Mucosa of descending colon (tissue), 3 donors: ENCODE results near the gene GOLGA6L7. TPM values are rescaled to one million over a fixed set of nuclear protein-coding genes. Genes with fewer than 3 reads are reported as not detected.

Experiments
- ATAC-seq: fragments of 200-7000 bp; cut with Tn5 transposase; one replicate; pipeline ENCODE4 v1.9.1; 2020; ENCODE audit warnings: mild to moderate bottlenecking, moderate library complexity
- DNase-seq, 3 donors: peaks; one replicate each; pipeline ENCODE4 v3.0.0-alpha.2; 2020
- H3K36me3 ChIP-seq: fragments of 200-600 bp; one replicate; pipeline ENCODE4 v1.8.0; 2021; ENCODE audit warnings: low read depth, mild to moderate bottlenecking
- H3K4me1 ChIP-seq: fragments of 200-600 bp; one replicate; pipeline ENCODE4 v1.8.0; 2021; ENCODE audit warnings: low read depth, mild to moderate bottlenecking
- H3K4me3 ChIP-seq: fragments of 200-600 bp; one replicate; pipeline ENCODE4 v1.8.0; 2021; ENCODE audit warnings: mild to moderate bottlenecking
- H3K9me3 ChIP-seq: fragments of 200-600 bp; one replicate; pipeline ENCODE4 v1.8.0; 2021; ENCODE audit warnings: mild to moderate bottlenecking
- intact Hi-C, 2 donors: fragments of 100-400 bp; cut with DNase I in 1 of 2; cut with micrococcal nuclease in 1 of 2; formaldehyde crosslinking; loops; one replicate each; pipeline versions ENCODE4 v1.11.0 to v1.11.1; 2022; cut with DNase I, micrococcal nuclease
- total RNA-seq, 3 donors: library from RNA; stranded (reverse); fragmentation: NEBNext Ultra II Directional in 2 of 3; extraction: Animal tissue kit (Norgen Biotek cat#: 25700) in 2 of 3; gene quantifications; one replicate each; pipeline versions ENCODE4 v1.2.1 to v1.2.4, GENCODE V29; 2021 to 2023
- TF ChIP-seq, protein P1 (sequence below): fragments of 200-600 bp; IDR thresholded peaks from one replicate; pipeline ENCODE4 v1.8.0; 2022; ENCODE audit warnings: antibody characterized with exemption, mild to moderate bottlenecking
- donor health status: DM: no; HTN: no; CAD: no; lungs with moderate emphysema.
- donor health status: DM: no; HTN: no; CAD: no.
- donor health status: DM: no; HTN: yes; CAD: no.

GOLGA6L7 gene
- total RNA-seq, 3 donors from 2014 or later, result not detected

DNA sequence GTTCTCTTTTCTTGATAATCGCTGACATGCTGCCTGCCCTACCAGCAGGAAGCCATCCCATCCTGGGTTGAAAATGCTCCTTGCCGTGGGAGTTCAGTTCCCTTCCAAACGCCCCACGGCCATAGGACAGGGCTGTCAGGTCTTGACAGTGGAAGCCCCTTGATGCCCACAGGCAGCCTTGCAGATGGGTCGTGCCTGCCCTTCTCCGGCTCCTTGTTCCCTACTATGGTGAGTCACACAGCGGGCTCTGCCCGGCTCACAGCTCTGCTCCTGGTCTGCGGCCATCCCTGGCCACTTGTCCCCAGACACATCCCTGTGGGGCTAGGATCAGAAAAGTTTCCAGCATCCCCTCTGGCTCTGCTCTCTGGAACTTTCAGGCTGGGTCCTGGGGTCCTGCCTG lies 31.1 kb upstream of the GOLGA6L7 start:
- H3K4me3 ChIP-seq, result no peak overlapping the region
- DNase-seq (peak in 1 of 3 donors; percentile 30), ATAC-seq (no peak)
- H3K36me3 ChIP-seq, result no peaks in the 10 kb centered on the region
- H3K4me1 ChIP-seq, result no peaks in the 10 kb centered on the region
- TF ChIP-seq, protein P1, sequence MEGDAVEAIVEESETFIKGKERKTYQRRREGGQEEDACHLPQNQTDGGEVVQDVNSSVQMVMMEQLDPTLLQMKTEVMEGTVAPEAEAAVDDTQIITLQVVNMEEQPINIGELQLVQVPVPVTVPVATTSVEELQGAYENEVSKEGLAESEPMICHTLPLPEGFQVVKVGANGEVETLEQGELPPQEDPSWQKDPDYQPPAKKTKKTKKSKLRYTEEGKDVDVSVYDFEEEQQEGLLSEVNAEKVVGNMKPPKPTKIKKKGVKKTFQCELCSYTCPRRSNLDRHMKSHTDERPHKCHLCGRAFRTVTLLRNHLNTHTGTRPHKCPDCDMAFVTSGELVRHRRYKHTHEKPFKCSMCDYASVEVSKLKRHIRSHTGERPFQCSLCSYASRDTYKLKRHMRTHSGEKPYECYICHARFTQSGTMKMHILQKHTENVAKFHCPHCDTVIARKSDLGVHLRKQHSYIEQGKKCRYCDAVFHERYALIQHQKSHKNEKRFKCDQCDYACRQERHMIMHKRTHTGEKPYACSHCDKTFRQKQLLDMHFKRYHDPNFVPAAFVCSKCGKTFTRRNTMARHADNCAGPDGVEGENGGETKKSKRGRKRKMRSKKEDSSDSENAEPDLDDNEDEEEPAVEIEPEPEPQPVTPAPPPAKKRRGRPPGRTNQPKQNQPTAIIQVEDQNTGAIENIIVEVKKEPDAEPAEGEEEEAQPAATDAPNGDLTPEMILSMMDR, result no peak
- no peaks in the 10 kb centered on the region for H3K9me3 ChIP-seq
- intact Hi-C loops, result no loop called here

DNA sequence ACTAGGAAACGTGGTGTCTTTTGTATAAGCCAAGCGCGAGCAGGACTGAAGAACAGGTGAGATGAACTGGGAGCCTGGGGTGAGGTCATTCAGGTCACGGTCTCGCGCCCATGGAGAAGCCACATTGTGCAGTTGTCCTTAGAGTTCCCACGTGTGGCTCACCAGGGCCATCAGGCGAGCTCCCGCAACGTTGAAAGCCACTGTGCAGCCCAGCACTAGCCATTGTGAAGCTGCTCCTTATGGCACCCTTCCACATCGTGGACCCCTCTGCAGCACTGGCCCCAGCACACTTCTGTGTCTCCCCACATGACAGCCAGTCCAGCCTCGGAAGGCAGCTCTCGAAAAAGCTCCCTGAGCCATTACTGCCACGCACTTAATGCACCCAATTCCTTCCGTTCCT lies 29.8 kb upstream of the GOLGA6L7 start:
- TF ChIP-seq, protein P1, result no peak
- H3K9me3 ChIP-seq, result no peaks in the 10 kb centered on the region
- peak in 1 of 3 donors; percentile 39 for DNase-seq
- no peak for ATAC-seq
- no peak overlapping the region for H3K4me3 ChIP-seq
- intact Hi-C loops, result no loop called here
- H3K4me1 ChIP-seq, result no peaks in the 10 kb centered on the region
- H3K36me3 ChIP-seq, result no peaks in the 10 kb centered on the region

DNA sequence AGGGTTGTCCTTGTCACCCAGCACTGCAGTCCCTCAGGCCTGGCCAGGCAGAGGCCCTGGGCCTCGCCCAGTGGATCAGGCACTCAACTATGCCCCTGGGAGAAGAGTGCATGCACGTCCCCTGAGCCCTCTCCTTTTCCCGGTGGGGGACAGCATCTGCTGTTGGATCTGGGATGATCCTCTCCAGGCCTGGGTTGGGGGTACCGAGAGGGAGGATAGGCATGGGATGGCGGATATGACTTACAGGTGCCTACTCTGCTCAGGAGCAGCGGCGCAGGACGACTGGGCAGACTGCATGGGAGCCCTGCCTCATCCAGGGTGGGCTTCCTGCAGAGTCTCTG lies 28.4 kb upstream of the GOLGA6L7 start:
- intact Hi-C loops, result no loop called here
- Histone ChIP-seq H3K4me1 (no peaks in the 10 kb centered on the region), H3K4me3 (no peak overlapping the region), H3K9me3 (no peaks in the 10 kb centered on the region), H3K36me3 (no peaks in the 10 kb centered on the region)
- TF ChIP-seq, protein P1, result no peak
- ATAC-seq (no peak), DNase-seq (peak in 1 of 3 donors; percentile 17)

DNA sequence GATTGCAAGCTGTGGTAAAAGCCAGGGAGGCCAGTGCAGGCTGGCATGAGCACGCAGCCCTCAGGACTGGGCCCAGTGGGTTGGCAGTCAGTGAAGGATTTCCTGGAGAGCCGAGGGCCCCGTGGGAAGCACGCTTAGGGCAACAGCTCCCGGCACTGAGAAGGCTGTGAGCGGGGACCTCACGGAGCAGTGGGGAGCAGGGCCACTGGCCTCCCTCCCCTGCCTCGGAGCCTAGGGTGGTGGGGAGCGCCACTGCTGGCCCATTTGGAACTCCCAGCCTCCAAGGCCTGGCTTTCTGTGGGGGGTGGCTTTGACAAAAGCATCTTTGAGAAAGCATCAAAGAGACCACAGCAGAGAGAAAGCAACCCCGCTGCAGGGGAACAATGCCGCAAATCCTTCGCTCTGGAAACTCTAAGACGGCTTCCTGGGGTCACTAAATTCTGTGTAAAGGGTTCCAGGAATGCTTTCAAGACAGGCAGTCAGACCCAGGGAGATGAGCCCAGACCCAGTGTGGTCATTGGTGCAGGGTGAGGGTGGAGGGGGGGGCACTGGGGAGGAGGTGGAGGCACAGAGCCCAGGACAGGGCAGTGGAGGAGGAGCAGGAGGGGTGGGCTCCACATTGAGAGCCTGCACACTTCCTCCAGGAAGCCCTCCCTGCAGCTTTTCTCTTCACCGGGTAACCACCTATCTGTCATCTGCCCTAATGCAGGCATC lies 27.8 kb upstream of the GOLGA6L7 start:
- H3K36me3 ChIP-seq, result no peaks in the 10 kb centered on the region
- ATAC-seq (no peak), DNase-seq (no peak)
- H3K4me1 ChIP-seq, result no peaks in the 10 kb centered on the region
- intact Hi-C loops, result no loop called here
- no peak overlapping the region for H3K4me3 ChIP-seq
- no peaks in the 10 kb centered on the region for H3K9me3 ChIP-seq
- TF ChIP-seq, protein P1, result no peak

DNA sequence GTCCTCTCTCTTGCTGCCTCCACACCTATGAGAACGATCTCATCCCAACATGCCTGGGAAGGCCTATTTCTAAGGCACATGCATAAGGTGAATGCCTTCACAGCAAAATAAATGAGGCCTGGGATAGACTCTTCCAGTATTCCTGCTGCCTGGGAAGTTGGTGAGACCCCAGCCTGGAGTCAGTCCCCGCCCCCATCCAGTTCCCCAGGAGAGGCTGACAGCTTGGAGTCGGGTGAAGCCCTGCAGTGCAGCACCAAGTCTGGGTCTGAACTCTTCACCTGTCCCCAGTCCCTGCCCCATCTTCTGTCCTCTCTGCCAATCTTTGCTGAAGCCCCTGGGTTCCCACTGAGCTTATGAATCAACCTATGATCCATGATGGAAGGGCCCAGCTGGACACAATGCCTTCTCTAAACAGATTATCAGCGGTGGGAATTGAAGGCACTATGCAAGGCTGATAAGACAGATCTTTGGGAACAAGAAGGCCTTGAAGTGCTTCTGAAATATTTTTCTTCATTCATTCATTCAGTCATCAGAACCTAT lies 27.1 kb upstream of the GOLGA6L7 start:
- Histone ChIP-seq H3K9me3 (no peaks in the 10 kb centered on the region), H3K4me3 (no peak overlapping the region), H3K36me3 (no peaks in the 10 kb centered on the region), H3K4me1 (no peaks in the 10 kb centered on the region)
- intact Hi-C loops, result no loop called here
- TF ChIP-seq, protein P1, result no peak
- ATAC-seq, result no peak
- no peak for DNase-seq
